Effector memory CD4-positive, alpha-beta T cell (primary cell): ENCODE measurements around the gene RAP1B.

Experiments used
- DNase-seq, 3 donors: peaks; one replicate each; pipeline ENCODE4 v3.0.0-alpha.2; 2020
- H3K27ac ChIP-seq: 2 replicates; pipeline ENCODE4 v1.7.0; 2013; ENCODE audit warnings: mild to moderate bottlenecking, low read length, moderate library complexity; ENCODE audit not compliant: insufficient read depth, poor library complexity, severe bottlenecking
- H3K27me3 ChIP-seq: replicated peaks from 2 replicates; pipeline ENCODE4 v1.7.0; 2013; ENCODE audit warnings: mild to moderate bottlenecking, low read length; ENCODE audit not compliant: insufficient read depth, control insufficient read depth, poor library complexity, severe bottlenecking
- H3K36me3 ChIP-seq: 2 replicates; pipeline ENCODE4 v1.7.0; 2013; ENCODE audit warnings: mild to moderate bottlenecking, low read length, moderate library complexity; ENCODE audit not compliant: control insufficient read depth, insufficient read depth
- H3K4me1 ChIP-seq: 2 replicates; pipeline ENCODE4 v1.7.0; 2013; ENCODE audit warnings: low read length, mild to moderate bottlenecking; ENCODE audit not compliant: control insufficient read depth, insufficient read depth, poor library complexity, severe bottlenecking
- H3K4me3 ChIP-seq: 2 replicates; pipeline ENCODE4 v1.7.0; 2013; ENCODE audit warnings: low read length, low read depth, mild to moderate bottlenecking; ENCODE audit not compliant: insufficient read depth, poor library complexity, severe bottlenecking
- H3K9me3 ChIP-seq: 2 replicates; pipeline ENCODE4 v1.7.0; 2013; ENCODE audit warnings: mild to moderate bottlenecking, low read length, moderate library complexity; ENCODE audit not compliant: control insufficient read depth

The RAP1B gene

GRCh38 chr12:68686262-68686594, 75.5 kb downstream of the RAP1B start:
- no peak for DNase-seq
- Histone ChIP-seq H3K4me3 (peak overlapping the region; percentile 84), H3K9me3 (no peaks in the 10 kb centered on the region), H3K27ac (peak overlapping the region; percentile 67), H3K36me3 (peaks cover 7% of the 10 kb centered on the region), H3K4me1 (peaks cover 17% of the 10 kb centered on the region), H3K27me3 (no peaks in the 10 kb centered on the region)

- peak within 1 kb of the TSS; percentile 67 for H3K27ac ChIP-seq
- peak; percentile 93 to 99 (median 94) for DNase-seq
- H3K4me1 ChIP-seq = peaks cover 17% of the 10 kb centered on the region
- no peaks in the 10 kb centered on the region for H3K27me3 ChIP-seq
- peaks cover 11% of the 10 kb centered on the region for H3K36me3 ChIP-seq
- H3K4me3 ChIP-seq = peak within 1 kb of the TSS; percentile 84
- H3K9me3 ChIP-seq = no peaks in the 10 kb centered on the region
These were observed 76.2 kb downstream of the RAP1B start, which contains the start of gene NUP107 for GRCh38 chr12:68686595-68687521. NUP107 (plus strand) TSS chr12:68686978; CDS start chr12:68687066, 88 bp downstream.

- Histone ChIP-seq H3K27ac (no peak overlapping the region), H3K27me3 (no peaks in the 10 kb centered on the region), H3K9me3 (no peaks in the 10 kb centered on the region), H3K36me3 (peaks cover 61% of the 10 kb centered on the region), H3K4me3 (no peak overlapping the region), H3K4me1 (no peaks in the 10 kb centered on the region)
- DNase-seq = no peak
These were observed 84.8 kb downstream of the RAP1B start for GRCh38 chr12:68695454-68695853.

- no peak overlapping the region for H3K27ac ChIP-seq
- DNase-seq = no peak
- no peaks in the 10 kb centered on the region for H3K4me1 ChIP-seq
- no peak overlapping the region for H3K4me3 ChIP-seq
- H3K27me3 ChIP-seq = no peaks in the 10 kb centered on the region
- H3K9me3 ChIP-seq = no peaks in the 10 kb centered on the region
- peaks cover 28% of the 10 kb centered on the region for H3K36me3 ChIP-seq
These were observed 88.8 kb downstream of the RAP1B start for GRCh38 chr12:68699486-68699885.
